GM12878 (cell line): ENCODE results near the gene CSTF1. TPM values are rescaled to one million over a fixed set of nuclear protein-coding genes. Genes with fewer than 3 reads are reported as not detected.
"Not testable (repeated sequence)": the region's sequence is repeated elsewhere in the genome, so short reads cannot be mapped to it uniquely, and the experiment has no call there.

ENCODE experiments used
- ATAC-seq: fragments of 200-7000 bp; cut with Tn5 transposase; 3 replicates; pipeline ENCODE4 v1.9.1; 2020; ENCODE audit warnings: mild to moderate bottlenecking, moderate library complexity
- BruUV-seq: library from RNA; stranded (reverse); fragments of 400-500 nt; replicated peaks from 2 replicates; lab custom pipeline; 2021; lab: Mats Ljungman, UMichigan
- CTCF ChIA-PET: fragments of 300-600 bp; sonication (Branson Sonifier 250); formaldehyde crosslinking; extraction: SDS; loops from one replicate; lab custom pipeline; 2021; ENCODE audit warnings: inconsistent platforms; lab: Yijun Ruan, JAX
- POLR2A ChIA-PET: fragments of 350-600 bp; formaldehyde crosslinking; extraction: SDS; loops from one replicate; lab custom pipeline; 2021; ENCODE audit warnings: inconsistent platforms; lab: Charles Lee
- RAD21 ChIA-PET: fragments of 300-600 bp; sonication (Branson Sonifier 250); formaldehyde crosslinking; loops from one replicate; lab custom pipeline; 2023; ENCODE audit warnings: antibody characterized with exemption; ENCODE audit not compliant: unreplicated experiment; lab: Charles Lee
- SMC1A ChIA-PET: fragments of 300-600 bp; sonication (Branson Sonifier 250); formaldehyde crosslinking; loops from one replicate; lab custom pipeline; 2023; ENCODE audit not compliant: unreplicated experiment, uncharacterized antibody; lab: Charles Lee
- DNase-seq: peaks from one replicate; pipeline ENCODE4 v3.0.0-alpha.2; 2011; ENCODE audit warnings: low read depth, low spot score
- FAIRE-seq: peaks from 3 replicates; lab custom pipeline; 2011; peaks lifted over from hg19 to GRCh38; lab: Jason Lieb, UNC
- H2AFZ ChIP-seq: 2 replicates; pipeline ENCODE4 v1.6.0; 2011; ENCODE audit warnings: low read depth, low read length, control low read depth; ENCODE audit not compliant: control insufficient read depth
- H3K27ac ChIP-seq: 2 replicates; pipeline ENCODE4 v1.5.1; 2011; ENCODE audit warnings: control low read depth; ENCODE audit not compliant: control insufficient read depth, insufficient read depth
- H3K27me3 ChIP-seq, 2 experiments: replicated peaks in 1 of 2; 2 replicates each; pipeline versions ENCODE4 v1.6.0 to v1.6.1; 2011; ENCODE audit warnings: low read length in 1 of 2; ENCODE audit not compliant: control insufficient read depth in 2 of 2, insufficient read depth in 2 of 2
- H3K36me3 ChIP-seq, 2 experiments: 2 replicates each; pipeline ENCODE4 v1.5.1; 2011; ENCODE audit warnings: low read length in 1 of 2; ENCODE audit not compliant: control insufficient read depth in 2 of 2, insufficient read depth in 2 of 2
- H3K4me1 ChIP-seq: 2 replicates; pipeline ENCODE4 v1.6.1; 2011; ENCODE audit warnings: mild to moderate bottlenecking, low read length, moderate library complexity, mixed read lengths; ENCODE audit not compliant: control insufficient read depth, insufficient read depth
- H3K4me2 ChIP-seq: 2 replicates; pipeline ENCODE4 v1.6.0; 2011; ENCODE audit warnings: control low read depth; ENCODE audit not compliant: control insufficient read depth, insufficient read depth
- H3K4me3 ChIP-seq: fragments of 200-600 bp; sonication (generic); 2 replicates; pipeline ENCODE4 v1.5.1; 2016
- H3K79me2 ChIP-seq: 2 replicates; pipeline ENCODE4 v1.6.0; 2011; ENCODE audit warnings: low read length; ENCODE audit not compliant: control insufficient read depth, insufficient read depth
- H3K9ac ChIP-seq: 2 replicates; pipeline ENCODE4 v1.8.0; 2011; ENCODE audit warnings: low read length, control low read depth, mixed read lengths; ENCODE audit not compliant: control insufficient read depth, insufficient read depth
- H3K9me3 ChIP-seq: replicated peaks from 3 replicates; pipeline ENCODE4 v1.5.1; 2011; ENCODE audit warnings: mild to moderate bottlenecking, low read length; ENCODE audit not compliant: control insufficient read depth, insufficient read depth
- H4K20me1 ChIP-seq: 2 replicates; pipeline ENCODE4 v1.6.0; 2011; ENCODE audit not compliant: control insufficient read depth, insufficient read depth
- WGBS: methylation state at CpG from one replicate; pipeline ENCODE4 v1.1.6; 2016; ENCODE audit warnings: low lambda C conversion rate; ENCODE audit not compliant: insufficient replicate concordance, insufficient coverage; ENCODE audit errors: missing lambda C conversion rate; 5-methylcytosine and 5-hydroxymethylcytosine counted together
- in situ Hi-C: fragments of 300-500 bp; cut with MboI; formaldehyde crosslinking; loops from 9 replicates; pipeline ENCODE4 v1.14.3; 2018; ENCODE audit warnings: mixed read lengths
- intact Hi-C: fragments of 100-400 bp; cut with micrococcal nuclease; formaldehyde crosslinking; loops from one replicate; pipeline ENCODE4 v1.14.2; 2022; ENCODE audit not compliant: unreplicated experiment
- polyA plus RNA-seq, 11 experiments: library from polyadenylated mRNA; depleted of rRNA in 4 of 11; unstranded in 6 of 11; stranded (reverse) in 5 of 11; fragments of >200 nt; fragmentation: Nextera tagmentation in 4 of 11; fragmentation: Illumina TruSeq in 1 of 11; extraction: Ambion mirVana in 4 of 11; extraction: Trizol in 1 of 11; gene quantifications; 1 replicate in 1 of 11; 2 replicates in 10 of 11; pipeline versions ENCODE4 v1.2.1 to v1.2.3, GENCODE V29; 2011 to 2016; ENCODE audit warnings: inconsistent platforms in 2 of 11, missing spikeins in 2 of 11, low read depth in 1 of 11
- total RNA-seq, 4 experiments: library from RNA; depleted of rRNA in 3 of 4; stranded (reverse); fragments of >200 nt in 3 of 4; fragmentation: Illumina TruSeq in 1 of 4; extraction: Trizol in 1 of 4; gene quantifications; 2 replicates each; pipeline versions ENCODE4 v1.2.1 to v1.2.3, GENCODE V29; 2013 to 2021
- TF ChIP-seq, protein P1 (sequence below): fragments of 450-650 bp; IDR thresholded peaks from 2 replicates; pipeline ENCODE4 v1.6.1; 2016; ENCODE audit warnings: mild to moderate bottlenecking
- TF ChIP-seq, protein P2 (sequence below): fragments of 450-650 bp; IDR thresholded peaks from 2 replicates; pipeline ENCODE4 v1.6.1; 2017; ENCODE audit warnings: antibody characterized with exemption, mild to moderate bottlenecking, moderate library complexity

The CSTF1 gene
- total and polyA plus RNA-seq, 10 of the 15 experiments (the other 5 are each of a cell fraction or from before 2014, with no cell fraction given), result 41.8 to 89.1 (median 50.1) TPM

DNA sequence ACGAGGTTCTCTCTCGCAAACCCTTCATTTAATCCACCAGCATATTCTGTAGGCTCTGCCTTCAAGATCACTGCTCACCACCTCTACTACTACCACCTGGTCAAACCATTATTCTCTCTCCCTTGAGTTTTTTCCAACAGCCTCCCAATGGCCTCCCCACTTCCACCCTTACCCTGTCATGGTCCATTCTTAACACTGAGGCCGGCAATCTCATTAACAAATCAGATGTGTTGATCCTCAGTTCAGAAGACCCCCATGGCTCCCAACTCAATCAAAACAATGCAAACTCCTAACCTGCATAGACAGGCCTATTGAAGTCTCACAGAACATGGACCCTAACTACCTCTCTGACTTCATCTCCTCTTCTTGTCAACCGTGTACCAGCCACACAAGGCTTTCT lies 2.6 kb upstream of the CSTF1 start (continued):
- TF ChIP-seq, protein P1, sequence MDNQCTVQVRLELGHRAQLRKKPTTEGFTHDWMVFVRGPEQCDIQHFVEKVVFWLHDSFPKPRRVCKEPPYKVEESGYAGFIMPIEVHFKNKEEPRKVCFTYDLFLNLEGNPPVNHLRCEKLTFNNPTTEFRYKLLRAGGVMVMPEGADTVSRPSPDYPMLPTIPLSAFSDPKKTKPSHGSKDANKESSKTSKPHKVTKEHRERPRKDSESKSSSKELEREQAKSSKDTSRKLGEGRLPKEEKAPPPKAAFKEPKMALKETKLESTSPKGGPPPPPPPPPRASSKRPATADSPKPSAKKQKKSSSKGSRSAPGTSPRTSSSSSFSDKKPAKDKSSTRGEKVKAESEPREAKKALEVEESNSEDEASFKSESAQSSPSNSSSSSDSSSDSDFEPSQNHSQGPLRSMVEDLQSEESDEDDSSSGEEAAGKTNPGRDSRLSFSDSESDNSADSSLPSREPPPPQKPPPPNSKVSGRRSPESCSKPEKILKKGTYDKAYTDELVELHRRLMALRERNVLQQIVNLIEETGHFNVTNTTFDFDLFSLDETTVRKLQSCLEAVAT, result no peak
- TF ChIP-seq, protein P2, sequence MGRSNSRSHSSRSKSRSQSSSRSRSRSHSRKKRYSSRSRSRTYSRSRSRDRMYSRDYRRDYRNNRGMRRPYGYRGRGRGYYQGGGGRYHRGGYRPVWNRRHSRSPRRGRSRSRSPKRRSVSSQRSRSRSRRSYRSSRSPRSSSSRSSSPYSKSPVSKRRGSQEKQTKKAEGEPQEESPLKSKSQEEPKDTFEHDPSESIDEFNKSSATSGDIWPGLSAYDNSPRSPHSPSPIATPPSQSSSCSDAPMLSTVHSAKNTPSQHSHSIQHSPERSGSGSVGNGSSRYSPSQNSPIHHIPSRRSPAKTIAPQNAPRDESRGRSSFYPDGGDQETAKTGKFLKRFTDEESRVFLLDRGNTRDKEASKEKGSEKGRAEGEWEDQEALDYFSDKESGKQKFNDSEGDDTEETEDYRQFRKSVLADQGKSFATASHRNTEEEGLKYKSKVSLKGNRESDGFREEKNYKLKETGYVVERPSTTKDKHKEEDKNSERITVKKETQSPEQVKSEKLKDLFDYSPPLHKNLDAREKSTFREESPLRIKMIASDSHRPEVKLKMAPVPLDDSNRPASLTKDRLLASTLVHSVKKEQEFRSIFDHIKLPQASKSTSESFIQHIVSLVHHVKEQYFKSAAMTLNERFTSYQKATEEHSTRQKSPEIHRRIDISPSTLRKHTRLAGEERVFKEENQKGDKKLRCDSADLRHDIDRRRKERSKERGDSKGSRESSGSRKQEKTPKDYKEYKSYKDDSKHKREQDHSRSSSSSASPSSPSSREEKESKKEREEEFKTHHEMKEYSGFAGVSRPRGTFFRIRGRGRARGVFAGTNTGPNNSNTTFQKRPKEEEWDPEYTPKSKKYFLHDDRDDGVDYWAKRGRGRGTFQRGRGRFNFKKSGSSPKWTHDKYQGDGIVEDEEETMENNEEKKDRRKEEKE, result no peak

DNA sequence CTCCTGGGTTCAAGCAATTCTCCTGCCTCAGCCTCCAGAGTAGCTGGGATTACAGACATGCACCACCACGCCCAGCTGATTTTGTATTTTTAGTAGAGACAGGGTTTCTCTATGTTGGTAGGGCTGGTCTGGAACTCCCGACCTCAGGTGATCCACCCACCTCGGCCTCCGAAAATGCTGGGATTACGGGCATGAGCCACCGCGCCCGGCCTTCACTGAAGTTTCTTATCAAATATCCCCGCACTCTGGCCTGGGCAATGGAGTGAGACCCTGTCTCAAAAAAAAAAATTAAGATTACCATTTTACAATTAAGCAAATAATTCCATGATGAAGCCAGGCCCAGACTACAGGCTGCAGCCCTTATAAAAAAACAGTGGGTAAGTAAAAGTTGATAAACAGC lies 2.0 kb upstream of the CSTF1 start:
- ATAC-seq, result not testable (repeated sequence)

More for the DNA sequence above, 2.0 kb upstream of the CSTF1 start:
- CTCF ChIA-PET, result interaction anchor here (2.1 kb wide), 1 partner anchor 11 kb away, joined by 6 read pairs; no protein-coding TSS in a partner anchor
- POLR2A ChIA-PET, result interaction anchor here (0.6 to 1.2 kb wide), 2 partner anchors 10 to 18 kb away, joined by 3 to 7 read pairs; no protein-coding TSS in a partner anchor
- 80% methylated on average over 9 of the region's 9 CpGs for WGBS
- H4K20me1 ChIP-seq, BruUV-seq, H3K27ac ChIP-seq, FAIRE-seq, DNase-seq, H3K9me3 ChIP-seq, in situ Hi-C loops, intact Hi-C loops, RAD21 ChIA-PET, H3K27me3 ChIP-seq, H3K4me1 ChIP-seq, H2AFZ ChIP-seq: not testable (repeated sequence)
- H3K36me3 ChIP-seq, result peaks cover 5 to 14% of the 10 kb centered on the region in 2 experiments
- SMC1A ChIA-PET, result interaction anchor here (2.1 kb wide), 1 partner anchor 9 kb away, joined by 7 read pairs; no protein-coding TSS in a partner anchor
- H3K79me2 ChIP-seq, result peaks cover 63% of the 10 kb centered on the region
- peak overlapping the region; percentile 83 for H3K4me2 ChIP-seq
- peak overlapping the region; percentile 90 for H3K9ac ChIP-seq
- H3K4me3 ChIP-seq, result peak overlapping the region; percentile 99
